ENCODE data around the gene AP1G1. TPM values are rescaled to one million over a fixed set of nuclear protein-coding genes. Genes with fewer than 3 reads are reported as not detected.
A peak's percentile ranks its signal among the peaks of the same experiment; 100 is the strongest.

Gene AP1G1
- total RNA-seq, 1 donor from 2014 or later = 39.2 TPM

DNA sequence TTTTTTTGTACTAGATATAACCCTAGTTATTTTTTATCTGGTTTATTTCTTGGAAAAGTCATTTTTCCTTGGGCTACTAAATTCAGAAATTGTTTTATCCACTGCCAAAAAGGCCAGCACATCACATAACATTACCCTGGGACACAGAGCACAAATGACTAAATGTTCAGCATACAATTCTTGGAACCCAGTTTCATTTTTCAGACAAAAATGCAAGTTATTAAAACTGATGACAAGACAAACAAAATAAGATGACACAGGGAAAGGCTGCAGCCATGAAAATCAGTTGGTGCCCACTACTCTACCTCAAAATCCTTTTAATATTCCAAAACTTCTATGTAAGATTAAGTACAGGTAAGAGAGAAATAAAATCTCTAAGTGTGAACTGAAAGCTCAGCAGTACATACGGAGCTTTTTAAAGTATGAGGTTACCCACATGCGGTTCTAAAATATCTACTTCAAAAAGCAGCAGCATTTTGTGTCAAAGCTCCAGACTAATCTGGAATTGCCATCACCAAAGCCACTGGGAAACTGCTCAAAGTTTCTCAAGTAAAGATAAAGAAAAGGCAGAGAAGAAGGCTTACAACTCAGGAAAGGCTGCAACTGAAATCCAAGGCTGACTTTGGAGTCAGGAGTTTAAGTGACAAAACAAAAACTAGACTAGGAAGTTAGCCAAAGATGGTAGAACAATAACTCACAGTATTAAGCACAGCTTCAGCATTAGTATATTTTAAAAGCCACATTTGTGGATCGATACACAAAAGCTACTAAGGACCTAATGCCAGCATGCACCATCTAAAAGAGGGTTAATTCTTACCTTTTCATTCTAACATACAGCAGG, 41.4 kb downstream of the AP1G1 start:
- intact Hi-C loops (cut with DNase I) = no loop called here
- no peak for DNase-seq (ENCODE audit: low spot score)

DNA sequence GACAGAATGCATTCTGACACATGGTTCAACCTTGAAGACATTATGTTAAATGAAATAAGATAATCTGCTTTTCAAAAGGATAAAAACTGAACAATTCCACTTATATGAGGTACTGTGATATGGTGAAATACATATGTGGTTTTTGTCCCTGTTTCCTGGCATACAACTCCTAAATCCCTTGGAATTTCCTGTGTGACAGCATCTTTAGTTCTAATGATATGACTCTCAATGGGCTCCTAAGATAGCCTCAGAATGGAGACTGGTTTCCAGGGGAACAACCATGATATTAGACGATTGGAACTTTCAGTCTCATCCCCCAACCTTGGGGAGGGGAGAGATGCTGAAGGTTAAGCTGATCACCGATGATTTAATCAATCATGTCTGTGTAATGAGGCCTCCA, 46.4 kb downstream of the AP1G1 start:
- intact Hi-C loops (cut with DNase I) = no loop called here
- no peak for DNase-seq (ENCODE audit: low spot score)

DNA sequence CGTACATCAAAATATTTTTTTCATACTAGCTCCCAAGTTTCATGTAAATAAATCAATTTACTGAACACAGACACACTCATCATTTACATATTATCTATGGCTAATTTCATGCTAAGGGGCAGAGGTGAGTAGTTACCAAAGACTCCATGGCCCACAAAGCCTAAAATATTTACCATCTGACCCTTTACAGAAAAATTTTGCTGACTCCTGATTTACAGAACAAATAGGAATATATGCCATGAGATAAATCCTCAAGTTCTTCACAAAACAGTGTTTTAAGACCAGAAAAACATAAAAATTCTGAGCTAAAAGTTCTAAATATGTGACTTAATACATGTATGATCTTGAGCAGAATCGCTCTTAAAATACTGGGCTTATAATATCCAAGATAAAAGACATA, 47.5 kb downstream of the AP1G1 start:
- intact Hi-C loops (cut with DNase I) = no loop called here

DNA sequence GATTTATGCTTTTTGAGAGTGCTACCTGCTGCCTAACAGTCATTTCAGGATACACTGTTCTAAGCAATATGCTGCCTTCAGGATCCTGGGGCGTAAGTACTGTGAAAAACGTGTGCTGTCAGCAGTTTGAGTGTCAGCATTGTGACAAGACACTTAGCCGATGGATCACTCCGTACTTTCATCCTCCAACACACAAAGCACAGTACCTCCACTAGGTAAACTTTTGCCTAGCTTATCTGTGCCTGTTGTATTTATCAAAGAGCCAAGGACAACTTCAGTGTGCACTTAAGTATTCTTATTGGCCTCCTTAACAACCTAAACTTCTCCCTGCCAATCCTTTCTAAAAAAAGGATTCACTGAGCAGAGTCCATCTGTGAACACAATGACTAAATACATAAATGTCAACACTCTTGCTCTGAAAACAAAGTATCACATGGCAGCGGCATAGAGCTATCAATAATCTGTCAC, 50.3 kb downstream of the AP1G1 start:
- DNase-seq (ENCODE audit: low spot score) = no peak
- intact Hi-C loops (cut with DNase I) = loop anchor here (10.0 kb wide), 1 partner anchor 206 kb away; no protein-coding TSS in a partner anchor

More for the DNA sequence above, 47.5 kb downstream of the AP1G1 start:
- no peak for DNase-seq (ENCODE audit: low spot score)

DNA sequence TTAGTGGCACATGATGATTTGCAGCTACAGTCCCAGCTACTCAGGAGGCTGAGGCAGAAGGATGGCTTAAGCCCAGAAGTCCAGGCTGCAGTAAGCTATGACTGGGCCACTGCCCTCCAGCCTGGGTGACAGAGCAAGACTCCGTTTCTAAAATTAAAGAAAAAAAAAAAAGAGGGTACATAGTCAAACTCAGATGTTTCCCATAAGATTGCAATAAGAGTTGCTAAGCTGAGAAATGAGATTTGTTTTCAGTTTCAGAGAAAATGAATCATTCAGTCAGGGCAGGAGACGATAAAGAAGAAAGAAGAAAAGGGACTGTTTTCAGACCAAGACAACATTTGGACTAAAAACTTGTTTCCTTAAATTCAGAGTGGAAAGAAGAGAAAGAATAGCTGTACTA, 54.0 kb downstream of the AP1G1 start:
- DNase-seq (ENCODE audit: low spot score) = no peak
- intact Hi-C loops (cut with DNase I) = loop anchor here (10.0 kb wide), 1 partner anchor 210 kb away; no protein-coding TSS in a partner anchor

DNA sequence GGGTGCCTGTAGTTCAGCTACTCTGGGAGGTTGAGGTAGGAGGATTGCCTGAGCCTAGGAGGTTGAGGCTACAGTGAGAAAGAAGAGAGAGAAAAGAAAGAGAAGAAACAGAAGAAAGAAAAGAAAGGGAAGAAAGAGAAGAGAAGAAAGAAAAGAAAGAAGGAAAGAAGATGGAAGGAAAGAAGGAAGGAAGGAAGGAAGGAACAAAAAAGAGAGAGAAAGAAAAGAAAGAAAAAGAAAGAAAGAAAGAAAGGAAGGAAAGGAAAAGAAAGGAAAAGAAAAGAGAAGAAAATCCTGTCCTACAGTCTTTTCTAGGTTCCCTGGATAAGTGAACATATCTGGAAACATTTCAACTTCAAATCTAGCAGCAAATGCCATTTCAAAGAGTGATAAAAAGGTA, 54.5 kb downstream of the AP1G1 start:
- intact Hi-C loops (cut with DNase I) = loop anchor here (10.0 kb wide), 1 partner anchor 211 kb away; no protein-coding TSS in a partner anchor
- DNase-seq (ENCODE audit: low spot score) = no peak

DNA sequence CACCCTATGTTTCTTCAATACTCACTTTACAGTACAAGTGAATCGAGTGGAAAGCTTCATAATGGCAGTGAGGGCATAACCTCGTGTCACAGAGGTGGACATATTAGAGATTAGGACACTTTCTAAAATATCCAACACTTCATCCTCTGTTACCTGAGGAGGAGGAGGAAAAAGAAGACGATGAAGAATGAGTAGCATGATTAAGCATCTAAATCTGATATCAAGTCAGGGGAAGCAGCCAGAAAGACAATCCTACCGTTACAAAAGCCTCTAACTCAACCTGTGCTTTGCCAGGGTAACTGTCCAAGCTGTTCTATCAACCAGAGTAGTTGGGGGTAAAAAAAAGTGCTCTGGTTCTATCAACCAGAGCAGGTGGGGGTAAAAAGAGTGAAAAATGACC, 60.4 kb downstream of the AP1G1 start:
- intact Hi-C loops (cut with DNase I) = no loop called here
- no peak for DNase-seq (ENCODE audit: low spot score)

DNA sequence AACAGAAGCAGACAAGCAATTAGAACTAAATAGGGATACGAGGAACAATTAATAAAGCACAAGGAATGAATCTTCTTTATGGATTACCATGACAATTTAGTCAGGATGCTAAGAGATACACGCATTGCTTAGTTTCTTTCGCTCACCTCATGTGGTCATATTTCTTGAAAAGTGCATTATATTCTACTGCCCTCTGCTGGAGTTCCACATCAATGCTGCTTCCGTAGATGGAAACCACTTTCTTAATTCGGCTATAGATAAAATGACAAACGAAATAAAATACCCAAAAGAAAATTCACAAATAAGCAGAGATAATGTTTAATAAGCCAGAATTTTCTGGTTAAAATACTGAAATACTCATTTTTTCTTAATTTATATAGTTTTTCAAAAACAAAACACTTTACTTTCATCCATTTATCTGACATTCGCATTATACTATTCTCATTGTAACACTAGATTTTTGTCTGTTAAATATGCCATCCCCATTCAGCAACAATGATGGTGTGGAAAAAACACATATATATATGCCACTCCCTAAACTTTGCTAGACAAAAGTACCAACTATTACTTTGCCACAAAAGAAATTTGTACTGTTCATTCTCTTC, 62.1 kb downstream of the AP1G1 start:
- DNase-seq (ENCODE audit: low spot score) = no peak
- intact Hi-C loops (cut with DNase I) = no loop called here

DNA sequence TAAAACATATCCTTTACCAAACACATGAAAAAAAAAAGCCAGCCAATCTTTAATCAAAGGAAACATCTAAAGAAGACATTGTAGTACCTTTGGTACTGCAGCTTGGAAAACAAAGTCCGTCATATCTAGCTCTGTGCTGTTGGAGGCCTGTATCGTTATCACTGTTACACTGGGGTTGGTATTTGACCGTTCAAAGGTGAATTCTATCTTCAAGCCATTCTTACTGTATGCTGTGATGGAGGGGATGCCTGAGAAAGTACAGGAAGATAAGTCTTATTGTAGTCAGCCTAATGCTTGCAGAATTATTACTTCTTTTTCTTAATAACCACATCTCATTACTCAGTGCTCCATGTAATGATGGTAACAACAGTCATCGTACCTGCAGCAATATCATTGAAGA, 69.8 kb downstream of the AP1G1 start:
- DNase-seq (ENCODE audit: low spot score) = no peak
- intact Hi-C loops (cut with DNase I) = no loop called here

DNA sequence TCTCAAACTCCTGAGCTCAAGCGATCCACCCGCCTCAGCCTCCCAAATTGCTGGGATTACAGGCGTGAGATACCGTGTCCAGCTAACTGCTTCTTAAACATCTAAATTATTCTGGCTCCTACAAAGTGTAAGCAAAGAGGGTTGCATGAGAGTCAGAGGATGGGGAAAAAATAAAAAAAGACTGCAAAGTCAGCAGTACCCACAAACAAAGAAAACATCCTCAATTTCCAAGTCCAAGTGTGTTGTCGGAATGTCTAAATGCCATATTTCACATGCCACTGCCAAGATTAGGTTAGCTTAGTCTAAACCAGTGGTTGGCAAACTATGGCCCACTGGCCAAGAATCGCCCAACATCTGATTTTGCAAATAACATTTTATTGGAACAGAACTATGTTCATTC, 71.1 kb downstream of the AP1G1 start:
- intact Hi-C loops (cut with DNase I) = no loop called here
- DNase-seq (ENCODE audit: low spot score) = no peak

DNA sequence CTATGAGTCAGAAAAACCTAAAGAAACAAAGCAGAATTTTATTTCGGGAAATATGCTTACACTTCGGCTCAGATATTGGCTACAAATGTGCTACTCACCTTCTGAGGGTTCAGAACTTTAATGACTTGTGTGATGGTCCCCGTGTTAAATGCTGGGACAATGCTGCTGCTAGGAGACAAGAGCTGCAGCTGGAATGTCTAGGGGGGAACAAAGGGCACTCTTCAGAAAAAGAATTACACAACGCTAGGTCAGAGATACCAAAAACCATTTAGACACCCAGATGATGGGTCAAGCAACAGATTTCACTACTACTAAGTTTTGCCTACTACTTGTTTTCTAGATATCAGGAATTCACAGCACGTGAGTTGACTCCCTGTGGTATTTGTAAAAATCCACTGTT, 74.1 kb downstream of the AP1G1 start:
- DNase-seq (ENCODE audit: low spot score) = no peak
- intact Hi-C loops (cut with DNase I) = no loop called here

DNA sequence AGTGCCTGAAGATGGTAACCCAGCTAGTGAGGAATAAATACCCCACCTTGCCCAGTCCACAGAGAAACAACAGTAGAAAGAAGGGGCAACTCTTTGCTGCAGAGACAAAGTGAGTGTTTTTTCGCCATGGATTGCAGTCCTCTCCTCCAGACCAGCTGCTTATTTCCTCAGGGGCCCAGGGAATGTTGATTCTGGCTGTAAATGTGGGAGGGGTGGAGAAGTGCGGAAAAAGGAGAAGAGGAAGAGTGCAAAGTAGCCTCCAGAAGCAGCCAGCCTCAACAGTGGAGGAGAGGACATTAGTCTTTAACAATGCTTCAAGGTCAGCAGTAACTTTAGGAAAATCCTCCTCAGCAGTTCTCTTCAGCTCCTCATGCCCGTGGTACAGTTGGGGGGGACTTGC, 76.0 kb downstream of the AP1G1 start:
- intact Hi-C loops (cut with DNase I) = no loop called here
- DNase-seq (ENCODE audit: low spot score) = no peak

DNA sequence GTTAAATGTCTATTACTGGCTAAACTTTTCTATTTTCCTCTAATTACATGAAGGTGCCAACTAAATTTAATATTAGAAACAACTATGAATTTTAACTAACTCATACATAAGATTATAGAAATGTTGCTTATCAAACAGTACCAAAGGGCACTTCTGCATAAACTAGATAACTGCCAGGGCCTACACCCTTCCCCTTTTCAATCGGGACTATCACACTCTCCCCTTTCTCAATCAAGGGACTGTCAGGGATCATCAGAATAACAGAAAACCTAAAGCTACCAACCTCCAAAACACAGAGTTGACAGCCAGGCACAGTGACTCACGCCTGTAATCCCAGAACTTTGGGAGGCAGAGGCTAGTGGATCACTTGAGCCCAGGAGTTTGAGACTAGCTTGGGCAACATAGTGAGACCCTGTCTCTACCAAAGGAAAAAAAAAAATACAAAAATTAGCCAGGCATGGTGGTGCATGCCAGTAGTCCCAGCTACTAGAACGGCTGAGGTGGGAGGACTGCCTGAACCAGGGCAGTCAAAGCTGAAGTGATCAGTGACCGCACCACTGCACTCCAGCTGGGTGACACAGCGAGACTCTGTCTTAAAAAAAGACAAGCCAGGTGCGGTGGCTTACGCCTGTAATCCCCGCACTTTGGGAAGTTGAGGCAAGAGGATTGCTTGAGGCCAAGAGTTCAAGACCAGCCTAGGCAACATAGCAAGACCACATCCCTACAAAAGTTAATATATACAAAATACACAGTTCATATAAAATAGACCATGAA, 80.9 kb downstream of the AP1G1 start:
- DNase-seq (ENCODE audit: low spot score) = no peak
- intact Hi-C loops (cut with DNase I) = no loop called here

DNA sequence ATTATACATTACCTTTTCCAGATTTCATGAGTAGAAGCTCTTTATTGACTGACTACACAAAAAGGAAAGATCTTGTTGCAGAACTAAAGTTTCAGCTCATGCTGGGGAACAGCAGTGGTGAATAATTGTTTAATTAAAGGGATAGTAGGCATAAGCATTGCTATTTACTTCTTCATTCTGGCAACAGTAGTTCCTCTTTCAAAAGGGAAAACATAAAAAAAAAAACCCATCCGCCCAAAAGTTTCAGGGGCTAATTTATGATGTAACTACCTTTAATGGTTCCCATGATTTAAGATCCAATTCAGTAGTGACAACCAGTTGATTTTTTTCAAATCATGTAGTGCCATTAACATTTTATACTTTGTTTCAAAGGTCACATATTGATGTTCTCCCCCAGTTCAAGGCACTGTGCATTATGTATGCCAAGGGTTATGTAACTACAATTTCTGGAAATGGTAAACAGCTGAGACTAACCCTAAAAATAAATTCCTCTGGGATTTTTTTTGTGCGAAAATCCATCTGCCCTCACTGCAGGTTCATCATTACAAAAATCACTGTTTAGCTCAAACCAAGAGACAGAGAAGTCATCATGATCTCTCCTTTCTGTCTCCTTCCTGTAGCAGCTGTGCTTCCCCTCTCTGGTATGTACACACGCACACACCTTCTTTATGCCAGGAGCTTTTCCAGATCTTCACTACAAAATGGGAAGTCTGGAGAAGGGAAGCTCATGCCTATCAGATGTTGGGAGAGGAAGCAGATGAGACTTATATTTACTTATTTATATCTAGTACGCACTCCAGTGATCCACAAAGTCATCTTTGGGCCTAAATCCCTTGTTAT, 81.9 kb downstream of the AP1G1 start:
- no peak for DNase-seq (ENCODE audit: low spot score)
- intact Hi-C loops (cut with DNase I) = no loop called here

DNA sequence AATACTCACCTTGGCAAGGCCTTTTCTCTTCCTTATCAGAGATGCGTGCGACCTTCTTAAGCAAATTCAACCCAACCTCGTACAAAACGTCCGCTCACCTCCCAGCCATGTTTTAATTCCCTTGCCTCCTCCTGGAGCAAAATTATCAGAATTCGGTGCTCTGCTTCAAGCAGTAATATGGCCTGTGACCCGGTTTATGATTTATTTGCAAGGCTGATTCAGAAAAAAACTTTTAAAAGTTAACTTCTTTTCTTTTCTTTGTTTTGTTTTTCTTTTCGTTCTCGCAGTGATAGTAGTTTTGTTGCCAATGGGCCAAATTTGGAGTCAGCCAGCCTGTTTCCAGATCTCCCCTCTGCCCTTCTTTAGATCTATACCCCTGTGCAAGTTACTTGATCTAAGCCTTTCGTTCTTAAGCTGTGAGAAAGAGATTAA, 84.3 kb downstream of the AP1G1 start, which contains the start of gene PHLPP2:
Gene PHLPP2 (minus strand): TSS at position 382 of the 432 bp plus-strand sequence. CDS start 9,906 bp downstream, outside the sequence.
- intact Hi-C loops (cut with DNase I) = loop anchor here (5.0 kb wide), 2 partner anchors 83 to 158 kb away; partner anchors contain the start of genes AP1G1 and ZNF821
- DNase-seq (ENCODE audit: low spot score) = no peak

DNA sequence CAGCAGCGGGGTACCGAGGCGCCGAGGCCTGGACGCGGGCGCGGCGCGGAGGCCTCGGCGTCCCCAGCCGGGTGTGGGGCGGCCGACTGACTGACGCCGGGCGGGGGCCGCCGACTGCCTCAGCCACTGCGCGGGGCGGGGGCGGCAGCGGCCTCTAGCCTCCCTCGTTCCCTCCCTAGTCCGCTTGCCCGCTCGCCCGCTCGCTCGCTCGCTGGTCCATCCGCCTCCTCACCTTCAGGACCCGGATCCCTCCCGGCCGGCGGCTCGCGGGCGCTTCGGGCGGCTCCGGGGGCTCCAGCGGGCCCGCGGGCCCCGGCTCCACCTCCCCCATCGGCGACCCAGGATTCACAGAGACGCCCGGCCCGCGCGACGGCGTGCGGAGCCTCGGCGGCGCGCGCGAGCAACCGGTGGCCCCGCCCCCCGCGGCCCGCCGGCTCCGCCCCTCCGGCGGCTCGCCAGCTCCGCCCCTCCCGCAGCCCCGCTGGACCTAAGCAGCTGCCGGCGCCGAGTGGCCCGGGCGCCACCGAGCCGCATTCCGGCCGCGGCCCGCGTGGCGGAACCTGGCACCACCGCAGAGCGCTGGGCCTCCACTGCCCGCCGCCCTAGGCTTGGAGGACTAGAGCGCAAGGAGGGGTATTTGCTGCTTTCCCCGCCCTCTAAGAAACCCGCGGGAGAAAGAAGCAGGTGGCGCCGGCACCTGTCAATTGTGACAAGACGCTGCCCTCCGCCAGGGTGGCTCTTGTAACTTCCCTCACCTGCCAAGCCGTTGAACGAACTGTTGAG, 84.9 kb downstream of the AP1G1 start:
- intact Hi-C loops (cut with DNase I) = loop anchor here (5.0 kb wide), 2 partner anchors 84 to 159 kb away; partner anchors contain the start of genes AP1G1 and ZNF821
- DNase-seq (ENCODE audit: low spot score) = peak; percentile 90

DNA sequence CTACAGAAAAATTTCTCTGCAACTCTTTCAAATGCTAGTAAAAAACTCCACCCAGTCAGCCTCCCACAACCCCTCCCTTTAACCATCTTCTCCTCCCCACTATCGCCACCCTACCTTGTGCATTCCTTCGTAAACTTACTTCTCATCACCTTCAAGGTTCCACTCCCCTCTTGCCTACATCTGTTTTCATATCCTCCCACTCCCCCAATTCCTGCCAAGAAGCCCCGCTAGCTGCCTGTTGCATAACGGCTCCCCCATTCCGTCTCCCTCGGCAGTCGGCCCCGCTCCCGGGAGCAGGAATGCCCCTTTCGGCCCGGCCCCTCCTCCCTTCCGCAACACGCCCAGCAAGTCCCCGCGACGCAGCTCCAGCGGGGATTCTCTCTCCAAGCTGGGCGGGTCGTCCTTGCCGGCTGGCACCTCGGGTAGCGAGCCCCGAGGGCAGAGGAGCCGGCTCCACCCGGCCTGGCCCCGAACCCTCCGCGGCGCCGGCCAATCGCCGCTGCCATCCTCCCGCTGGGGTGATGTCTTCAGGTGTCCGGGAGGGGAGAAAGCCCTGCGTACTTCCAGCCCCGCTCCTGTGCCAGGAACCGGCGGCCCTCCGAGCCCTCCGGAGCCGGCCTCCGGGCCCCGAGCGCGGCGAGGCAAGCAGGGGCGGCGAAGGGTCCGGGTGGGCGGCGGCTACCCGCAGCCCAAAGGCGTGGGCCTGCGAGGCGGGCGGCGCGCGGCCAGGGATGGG, 85.7 kb downstream of the AP1G1 start:
- peak; percentile 83 for DNase-seq (ENCODE audit: low spot score)
- intact Hi-C loops (cut with DNase I) = loop anchor here (5.0 kb wide), 2 partner anchors 84 to 159 kb away; partner anchors contain the start of genes AP1G1 and ZNF821

Data from cardiac septum (tissue), 1 donor.